ENCODE data around the gene SPACA4. TPM values are rescaled to one million over a fixed set of nuclear protein-coding genes. Genes with fewer than 3 reads are reported as not detected.
A peak's percentile ranks its signal among the peaks of the same experiment; 100 is the strongest.

Gene SPACA4
- total RNA-seq, 1 experiment from 2014 or later, result not detected

- DNase-seq (ENCODE audit: low read depth), result peak; percentile 78
Measured at GRCh38 chr19:48646722-48647216, 40.2 kb downstream of the SPACA4 start.

- no peak for DNase-seq (ENCODE audit: low read depth)
Measured at GRCh38 chr19:48648134-48648533, 41.6 kb downstream of the SPACA4 start.

GRCh38 chr19:48650974-48651682, 44.6 kb downstream of the SPACA4 start:
- no peak for DNase-seq (ENCODE audit: low read depth)

- no peak for DNase-seq (ENCODE audit: low read depth)
Measured at GRCh38 chr19:48651683-48652048, 45.1 kb downstream of the SPACA4 start.

- peak; percentile 76 for DNase-seq (ENCODE audit: low read depth)
Measured at GRCh38 chr19:48654299-48655059, 47.9 kb downstream of the SPACA4 start.

- DNase-seq (ENCODE audit: low read depth), result peak; percentile 79
Measured at GRCh38 chr19:48656840-48657474, 50.4 kb downstream of the SPACA4 start.

Other genes with a start within 250 kb of the SPACA4 start
- 4.4 and 6.4 TPM in 2 replicates for gene TMEM143, start 242.8 kb upstream of the SPACA4 start, total RNA-seq (2014; rRNA removed; shearing (Covaris generic))
- not detected in 2 replicates for gene SYNGR4, start 242.4 kb upstream of the SPACA4 start, total RNA-seq (2014; rRNA removed; shearing (Covaris generic))
- 153 and 156 TPM in 2 replicates for gene KDELR1, start 215.2 kb upstream of the SPACA4 start, total RNA-seq (2014; rRNA removed; shearing (Covaris generic))
- gene GRIN2D, start 213.1 kb upstream of the SPACA4 start, total RNA-seq (2014; rRNA removed; shearing (Covaris generic)), result 0.60 and 0.68 TPM in 2 replicates
- gene GRWD1, start 160.8 kb upstream of the SPACA4 start, total RNA-seq (2014; rRNA removed; shearing (Covaris generic)), result 28.2 and 38.0 TPM in 2 replicates
- gene KCNJ14, start 151.2 kb upstream of the SPACA4 start, total RNA-seq (2014; rRNA removed; shearing (Covaris generic)), result 0.48 and 1.1 TPM in 2 replicates
- 39.0 and 74.3 TPM in 2 replicates for gene CYTH2, start 137.4 kb upstream of the SPACA4 start, total RNA-seq (2014; rRNA removed; shearing (Covaris generic))
- gene LMTK3, start 94.9 kb upstream of the SPACA4 start, total RNA-seq (2014; rRNA removed; shearing (Covaris generic)), result not detected in 2 replicates
- gene SULT2B1, start 54.6 kb upstream of the SPACA4 start, total RNA-seq (2014; rRNA removed; shearing (Covaris generic)), result 0.39 TPM in 1 of 2 replicates, not detected in the other
- gene FAM83E, start 8.3 kb downstream of the SPACA4 start, total RNA-seq (2014; rRNA removed; shearing (Covaris generic)), result 1.6 TPM in 1 of 2 replicates, not detected in the other
- gene RPL18, start 12.4 kb downstream of the SPACA4 start, total RNA-seq (2014; rRNA removed; shearing (Covaris generic)), result 2,104 and 2,291 TPM in 2 replicates
- 4.7 and 7.7 TPM in 2 replicates for gene SPHK2, start 12.8 kb downstream of the SPACA4 start, total RNA-seq (2014; rRNA removed; shearing (Covaris generic))
- 16.6 and 17.2 TPM in 2 replicates for gene DBP, start 30.6 kb downstream of the SPACA4 start, total RNA-seq (2014; rRNA removed; shearing (Covaris generic))
- gene CA11, start 39.4 kb downstream of the SPACA4 start, total RNA-seq (2014; rRNA removed; shearing (Covaris generic)), result 2.1 and 3.8 TPM in 2 replicates
- gene NTN5, start 66.3 kb downstream of the SPACA4 start, total RNA-seq (2014; rRNA removed; shearing (Covaris generic)), result 0.39 TPM in 1 of 2 replicates, not detected in the other
- not detected in 2 replicates for gene FUT2, start 89.2 kb downstream of the SPACA4 start, total RNA-seq (2014; rRNA removed; shearing (Covaris generic))
- gene MAMSTR, start 113.0 kb downstream of the SPACA4 start, total RNA-seq (2014; rRNA removed; shearing (Covaris generic)), result 0.24 and 0.39 TPM in 2 replicates
- gene RASIP1, start 133.9 kb downstream of the SPACA4 start, total RNA-seq (2014; rRNA removed; shearing (Covaris generic)), result 1.9 and 2.3 TPM in 2 replicates
- 0.12 TPM in 1 of 2 replicates, not detected in the other for gene IZUMO1, start 140.2 kb downstream of the SPACA4 start, total RNA-seq (2014; rRNA removed; shearing (Covaris generic))
- gene FUT1, start 145.9 kb downstream of the SPACA4 start, total RNA-seq (2014; rRNA removed; shearing (Covaris generic)), result 0.60 and 0.78 TPM in 2 replicates
- gene FGF21, start 148.8 kb downstream of the SPACA4 start, total RNA-seq (2014; rRNA removed; shearing (Covaris generic)), result not detected in 2 replicates
- 61.9 and 63.8 TPM in 2 replicates for gene BCAT2, start 204.3 kb downstream of the SPACA4 start, total RNA-seq (2014; rRNA removed; shearing (Covaris generic))
- 0.84 and 3.0 TPM in 2 replicates for gene HSD17B14, start 229.7 kb downstream of the SPACA4 start, total RNA-seq (2014; rRNA removed; shearing (Covaris generic))